Testis (tissue), 2 donors: Measurements from ENCODE around the gene S100B.

Experiments used
- CTCF ChIP-seq, 3 experiments: fragments of 450-650 bp in 2 of 3; fragments of 200-600 bp in 1 of 3; sonication (generic) in 1 of 3; IDR thresholded peaks; one replicate each; pipeline ENCODE4 v1.5.1; 2016 to 2019; ENCODE audit warnings: antibody characterized with exemption in 3 of 3, mild to moderate bottlenecking in 2 of 3, moderate library complexity in 1 of 3
- POLR2A ChIP-seq: fragments of 450-650 bp; IDR thresholded peaks from one replicate; pipeline ENCODE4 v1.6.1; 2017; ENCODE audit warnings: antibody characterized with exemption, mild to moderate bottlenecking, moderate library complexity

GRCh38 chr21:46613391-46613790, 8.5 kb upstream of the S100B start:
- TF ChIP-seq POLR2A, result no peak
- no peak for TF ChIP-seq CTCF (IDR thresholded peaks at IDR 0.05)
